HUES6 (cell line): ENCODE results near the gene HTR7.

Source experiments
- H3K27ac ChIP-seq: 2 replicates; pipeline ENCODE4 v1.7.0; 2013; ENCODE audit warnings: low read depth, mild to moderate bottlenecking, low read length, inconsistent platforms
- H3K27me3 ChIP-seq: 2 replicates; pipeline ENCODE4 v1.6.1; 2013; ENCODE audit warnings: low read length; ENCODE audit not compliant: control insufficient read depth, insufficient read depth
- H3K36me3 ChIP-seq: 2 replicates; pipeline ENCODE4 v1.6.1; 2013; ENCODE audit warnings: low read length; ENCODE audit not compliant: control insufficient read depth, insufficient read depth
- H3K4me1 ChIP-seq: 2 replicates; pipeline ENCODE4 v1.6.1; 2013; ENCODE audit warnings: low read length; ENCODE audit not compliant: control insufficient read depth, insufficient read depth
- H3K4me3 ChIP-seq: 2 replicates; pipeline ENCODE4 v1.5.1; 2013; ENCODE audit warnings: low read depth, low read length
- H3K9ac ChIP-seq: one replicate; pipeline ENCODE4 v1.6.1; 2013; ENCODE audit warnings: mild to moderate bottlenecking, low read length
- H3K9me3 ChIP-seq: 2 replicates; pipeline ENCODE4 v1.6.1; 2013; ENCODE audit warnings: low read depth, low read length; ENCODE audit not compliant: control insufficient read depth, insufficient read depth

The HTR7 gene

GRCh38 chr10:90701428-90701827, 156.4 kb downstream of the HTR7 start:
- Histone ChIP-seq H3K36me3 (no peaks in the 10 kb centered on the region), H3K9ac (no peak overlapping the region), H3K27me3 (no peaks in the 10 kb centered on the region), H3K4me1 (no peaks in the 10 kb centered on the region), H3K27ac (no peak overlapping the region), H3K9me3 (no peaks in the 10 kb centered on the region), H3K4me3 (no peak overlapping the region)

GRCh38 chr10:90695915-90696676, 161.7 kb downstream of the HTR7 start:
- no peak overlapping the region for H3K4me3 ChIP-seq
- peaks cover 3% of the 10 kb centered on the region; the same call in 1 of the 2 replicates for H3K9me3 ChIP-seq
- no peak overlapping the region for H3K27ac ChIP-seq

More at GRCh38 chr10:90695915-90696676, 161.7 kb downstream of the HTR7 start:
- Histone ChIP-seq H3K27me3 (no peaks in the 10 kb centered on the region), H3K9ac (no peak overlapping the region), H3K36me3 (no peaks in the 10 kb centered on the region), H3K4me1 (no peaks in the 10 kb centered on the region)
